AG10803 (cell line): ENCODE results near the gene PSORS1C2.
A peak's percentile ranks its signal among the peaks of the same experiment; 100 is the strongest.
"Not testable (repeated sequence)": the region's sequence is repeated elsewhere in the genome, so short reads cannot be mapped to it uniquely, and the experiment has no call there.

ENCODE experiments used
- DNase-seq: peaks from one replicate; pipeline ENCODE4 v3.0.0; 2010; ENCODE audit warnings: low read depth
- H3K4me3 ChIP-seq: 2 replicates; pipeline ENCODE4 v1.5.1; 2011; ENCODE audit warnings: mild to moderate bottlenecking, low read length, control low read depth
- CTCF ChIP-seq: conservative IDR thresholded peaks from 2 replicates; pipeline ENCODE4 v1.5.1; 2011; ENCODE audit warnings: mild to moderate bottlenecking, low read length, control low read depth, inconsistent platforms

Gene PSORS1C2

GRCh38 chr6:31138982-31139381 is at the start of gene PSORS1C2:
Gene PSORS1C2, minus strand, starts transcription at chr6:31139066. Its CDS starts 40 bp downstream, at chr6:31139026.
- no peak for TF ChIP-seq CTCF
- no peak within 1 kb of the TSS for H3K4me3 ChIP-seq

DNA sequence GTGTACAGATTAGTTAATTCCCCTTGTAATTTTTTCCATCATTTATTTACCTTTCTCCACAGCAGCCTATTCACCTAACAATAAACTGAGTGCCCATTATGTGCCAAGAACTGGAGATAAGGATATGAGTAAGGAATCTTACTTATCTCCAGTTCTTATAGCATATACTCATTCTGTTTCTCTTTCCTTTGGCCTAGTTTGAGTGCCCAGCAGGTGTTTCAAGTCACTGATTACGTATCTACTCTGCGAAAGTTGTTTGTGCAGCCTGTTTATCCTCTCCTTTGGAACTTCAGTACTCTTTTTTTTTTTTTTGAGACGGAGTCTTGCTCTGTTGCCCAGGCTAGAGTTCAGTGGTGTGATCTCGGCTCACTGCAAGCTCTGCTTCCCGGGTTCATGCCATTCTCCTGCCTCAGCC is 48.9 kb upstream of the PSORS1C2 start:
- H3K4me3 ChIP-seq: no peak overlapping the region
- DNase-seq: no peak
- no peak for TF ChIP-seq CTCF

More at GRCh38 chr6:31138982-31139381, at the start of gene PSORS1C2:
- no peak for DNase-seq

DNA sequence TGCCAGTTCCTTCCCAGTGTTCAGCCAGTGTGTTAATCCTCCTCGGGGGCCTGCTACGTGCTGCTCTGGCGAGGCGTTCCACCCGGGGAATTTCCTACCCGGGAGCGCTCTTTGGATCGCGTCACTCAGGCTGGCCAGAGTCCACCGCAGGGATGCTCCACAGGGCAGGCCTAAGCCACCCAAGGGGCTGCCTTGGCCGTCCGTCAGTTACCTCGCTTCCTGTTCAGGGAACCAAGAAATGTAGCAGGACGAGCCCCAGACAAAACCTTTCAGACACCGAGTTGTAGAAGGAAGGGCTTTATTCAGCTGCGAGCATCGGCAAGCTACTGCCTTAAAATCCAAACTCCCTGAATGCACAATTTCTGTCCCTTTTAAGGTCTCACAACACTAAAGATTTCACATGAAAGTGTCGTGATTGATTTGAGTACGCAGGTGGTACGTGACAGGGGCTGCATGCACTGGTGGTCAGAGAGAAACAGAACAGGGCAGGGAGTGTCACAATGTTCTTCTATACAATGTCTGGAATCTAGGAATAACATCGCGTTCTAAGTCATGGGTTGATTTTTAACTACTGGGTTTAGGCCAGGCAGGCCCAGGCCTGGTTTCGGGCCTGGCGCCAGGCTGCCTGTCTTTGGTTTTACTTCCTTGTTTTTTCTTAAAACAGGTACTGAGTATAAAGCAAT is 47.3 kb upstream of the PSORS1C2 start:
- no peak for DNase-seq
- TF ChIP-seq CTCF: no peak
- no peak overlapping the region for H3K4me3 ChIP-seq

GRCh38 chr6:31185695-31186051 is 46.8 kb upstream of the PSORS1C2 start:
- DNase-seq, H3K4me3 ChIP-seq: not testable (repeated sequence)

GRCh38 chr6:31183859-31184258 is 45.0 kb upstream of the PSORS1C2 start:
- DNase-seq, H3K4me3 ChIP-seq: not testable (repeated sequence)

DNA sequence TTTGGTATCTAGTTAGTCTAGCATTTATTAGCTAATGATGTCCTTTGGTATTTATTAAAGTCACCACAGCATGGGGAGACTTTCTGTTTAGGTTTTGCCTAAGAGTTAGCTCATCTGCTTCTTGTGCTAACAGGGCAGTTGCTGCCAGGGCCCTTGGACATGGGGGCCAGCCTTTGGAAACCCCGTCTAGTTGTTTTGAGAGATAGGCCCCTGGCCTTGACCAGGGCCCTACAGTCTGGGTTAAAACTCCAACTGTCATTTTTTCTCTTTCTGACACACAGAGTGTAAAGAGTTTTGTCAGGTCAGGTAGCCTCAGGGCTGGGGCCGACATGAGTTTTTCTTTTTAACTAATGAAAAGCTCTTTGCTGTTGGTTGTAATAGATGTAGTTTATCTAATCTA is 44.4 kb upstream of the PSORS1C2 start:
- DNase-seq, H3K4me3 ChIP-seq: not testable (repeated sequence)

DNA sequence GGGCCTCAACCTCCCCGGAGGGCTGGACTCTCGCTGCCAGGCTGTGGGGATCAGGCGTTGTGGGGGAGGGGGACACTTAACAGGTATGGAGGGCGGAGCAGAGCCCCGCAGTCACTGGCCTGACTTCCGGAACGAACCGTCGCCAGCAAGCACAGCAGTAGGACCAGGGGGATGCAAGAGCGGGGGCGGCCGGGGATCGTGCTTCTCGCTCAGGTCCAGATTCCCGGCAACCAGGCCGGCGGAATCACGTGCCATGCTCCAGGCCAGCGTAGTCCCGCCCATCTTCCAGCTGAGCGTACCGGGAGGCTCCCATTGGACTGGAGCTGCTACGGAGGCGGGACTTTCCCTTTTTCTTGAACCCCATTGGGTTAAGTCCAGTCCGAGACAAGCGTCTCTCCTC is 41.6 kb upstream of the PSORS1C2 start:
- TF ChIP-seq CTCF: no peak
- peak; percentile 76 for DNase-seq
- H3K4me3 ChIP-seq: peak overlapping the region; percentile 58

GRCh38 chr6:31179896-31180295 is 41.0 kb upstream of the PSORS1C2 start:
- no peak for DNase-seq
- peak overlapping the region; percentile 58 for H3K4me3 ChIP-seq
- no peak for TF ChIP-seq CTCF

GRCh38 chr6:31179042-31179386 is 40.1 kb upstream of the PSORS1C2 start:
- no peak for DNase-seq
- no peak overlapping the region for H3K4me3 ChIP-seq
- no peak for TF ChIP-seq CTCF
